C4-2B (cell line): ENCODE data around the gene ADGRA1.
"Not testable (repeated sequence)": the region's sequence is repeated elsewhere in the genome, so short reads cannot be mapped to it uniquely, and the experiment has no call there.

Experiments used
- H3K27ac ChIP-seq: fragments of 450-650 bp; 2 replicates; pipeline ENCODE4 v1.5.1; 2017
- ZFX ChIP-seq: fragments of 450-650 bp; IDR thresholded peaks from 2 replicates; pipeline ENCODE4 v1.6.1; 2017
- TF ChIP-seq, protein P1 (sequence below): fragments of 450-650 bp; conservative IDR thresholded peaks from 2 replicates; pipeline ENCODE4 v1.5.1; 2017; ENCODE audit warnings: mild to moderate bottlenecking

The ADGRA1 gene

DNA sequence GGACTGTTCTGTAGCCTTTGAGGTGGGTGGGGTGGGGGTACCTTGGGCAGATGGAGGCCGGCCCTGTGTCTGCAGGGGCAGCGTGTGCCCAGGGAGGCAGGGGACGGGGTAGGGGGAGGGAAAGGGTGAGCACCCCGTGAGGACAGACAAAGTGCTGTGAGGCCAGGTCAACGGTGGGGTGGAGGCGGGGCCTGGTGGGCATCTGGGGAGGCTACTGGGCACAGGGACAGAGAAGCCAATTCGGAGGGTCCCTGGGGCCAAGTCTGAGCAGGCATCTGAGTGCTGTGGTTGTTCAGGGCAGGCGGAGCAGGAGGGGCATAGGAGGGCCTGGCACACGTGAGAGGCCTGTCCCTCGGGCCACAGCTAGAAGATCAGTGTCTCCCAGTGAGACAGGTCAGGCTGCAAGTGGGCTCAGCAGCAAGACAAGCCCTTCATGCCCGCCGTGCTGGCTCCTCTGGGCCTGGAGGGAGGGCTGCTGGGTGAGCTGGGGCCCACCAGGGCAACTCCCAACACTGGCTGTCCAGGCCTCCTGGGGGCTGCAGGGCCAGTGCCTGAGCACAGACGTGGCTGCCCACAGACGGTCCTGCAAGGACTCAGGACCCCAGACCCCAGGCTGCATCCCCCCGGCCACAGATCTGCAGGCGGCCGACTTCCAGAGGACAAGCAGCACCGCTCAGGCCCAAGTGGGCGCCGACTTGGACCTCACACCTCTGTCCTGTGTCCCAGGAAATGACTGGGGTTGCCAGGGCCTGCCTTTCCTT lies 45.9 kb downstream of the ADGRA1 start:
- no peak overlapping the region for H3K27ac ChIP-seq
- TF ChIP-seq, protein P1, sequence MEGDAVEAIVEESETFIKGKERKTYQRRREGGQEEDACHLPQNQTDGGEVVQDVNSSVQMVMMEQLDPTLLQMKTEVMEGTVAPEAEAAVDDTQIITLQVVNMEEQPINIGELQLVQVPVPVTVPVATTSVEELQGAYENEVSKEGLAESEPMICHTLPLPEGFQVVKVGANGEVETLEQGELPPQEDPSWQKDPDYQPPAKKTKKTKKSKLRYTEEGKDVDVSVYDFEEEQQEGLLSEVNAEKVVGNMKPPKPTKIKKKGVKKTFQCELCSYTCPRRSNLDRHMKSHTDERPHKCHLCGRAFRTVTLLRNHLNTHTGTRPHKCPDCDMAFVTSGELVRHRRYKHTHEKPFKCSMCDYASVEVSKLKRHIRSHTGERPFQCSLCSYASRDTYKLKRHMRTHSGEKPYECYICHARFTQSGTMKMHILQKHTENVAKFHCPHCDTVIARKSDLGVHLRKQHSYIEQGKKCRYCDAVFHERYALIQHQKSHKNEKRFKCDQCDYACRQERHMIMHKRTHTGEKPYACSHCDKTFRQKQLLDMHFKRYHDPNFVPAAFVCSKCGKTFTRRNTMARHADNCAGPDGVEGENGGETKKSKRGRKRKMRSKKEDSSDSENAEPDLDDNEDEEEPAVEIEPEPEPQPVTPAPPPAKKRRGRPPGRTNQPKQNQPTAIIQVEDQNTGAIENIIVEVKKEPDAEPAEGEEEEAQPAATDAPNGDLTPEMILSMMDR: no peak
- no peak for TF ChIP-seq ZFX

GRCh38 chr10:133134411-133135115 lies 46.8 kb downstream of the ADGRA1 start:
- no peak overlapping the region for H3K27ac ChIP-seq
- TF ChIP-seq, protein P1: no peak
- TF ChIP-seq ZFX: no peak

GRCh38 chr10:133135116-133135465 lies 47.4 kb downstream of the ADGRA1 start:
- TF ChIP-seq ZFX: no peak
- TF ChIP-seq, protein P1: no peak
- H3K27ac ChIP-seq: no peak overlapping the region

GRCh38 chr10:133137486-133138145 lies 49.9 kb downstream of the ADGRA1 start:
- not testable (repeated sequence) for H3K27ac ChIP-seq

- TF ChIP-seq, protein P1: no peak
- no peak for TF ChIP-seq ZFX
- no peak overlapping the region for H3K27ac ChIP-seq
Observed at GRCh38 chr10:133139551-133140065, 51.9 kb downstream of the ADGRA1 start.

- TF ChIP-seq, protein P1: no peak
- no peak for TF ChIP-seq ZFX
- no peak overlapping the region for H3K27ac ChIP-seq
Observed at GRCh38 chr10:133140417-133141143, 52.9 kb downstream of the ADGRA1 start.

DNA sequence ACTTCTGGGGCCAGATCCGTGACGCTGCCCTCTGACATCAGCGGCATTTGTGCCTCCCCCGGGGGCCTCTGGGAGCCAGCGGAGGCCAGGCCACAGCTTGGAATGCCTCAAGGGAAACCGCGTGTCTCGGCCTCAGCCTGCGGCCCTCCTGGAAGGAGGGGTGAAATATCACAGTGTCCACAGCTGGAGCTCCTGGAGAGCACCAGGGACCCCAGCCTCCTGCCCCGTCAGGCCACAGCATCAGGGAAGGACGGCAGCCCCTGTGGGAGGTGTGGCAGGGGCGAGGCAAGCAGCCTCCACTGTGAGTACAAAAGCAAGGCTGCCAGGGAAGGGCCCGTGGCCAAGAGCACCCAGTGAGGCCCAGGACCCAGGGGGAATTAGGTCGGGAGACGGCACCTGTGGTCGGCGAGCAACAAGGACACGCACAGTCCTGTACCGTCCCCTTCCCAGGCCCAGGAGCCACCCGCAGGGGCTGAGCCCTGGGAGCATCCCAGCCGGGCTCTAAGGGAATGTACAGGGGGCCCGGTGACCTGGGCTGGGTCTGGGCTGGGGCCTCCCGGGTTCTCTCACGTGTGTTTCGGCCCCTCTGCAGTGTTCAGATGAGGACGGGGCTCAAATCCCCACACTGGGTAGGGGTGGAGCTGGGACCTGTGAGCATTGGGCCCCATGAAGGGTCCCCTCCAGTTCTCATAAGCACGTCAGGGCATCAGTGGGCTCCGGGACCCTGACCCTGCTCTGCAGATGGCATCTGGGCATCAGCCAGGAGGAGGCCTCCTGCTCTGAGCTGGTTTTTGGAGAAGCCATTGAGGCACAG lies 53.6 kb downstream of the ADGRA1 start:
- H3K27ac ChIP-seq: no peak overlapping the region
- TF ChIP-seq ZFX: no peak
- TF ChIP-seq, protein P1: no peak
